SH-SY5Y (cell line): ENCODE results near the gene OR9A2.

ENCODE experiments used
- GATA2 ChIP-seq: IDR thresholded peaks from 2 replicates; pipeline ENCODE4 v1.6.1; 2011; ENCODE audit warnings: mild to moderate bottlenecking, low read depth, low read length
- GATA3 ChIP-seq: IDR thresholded peaks from 2 replicates; pipeline ENCODE4 v1.6.1; 2011; ENCODE audit warnings: low read depth, mild to moderate bottlenecking, low read length, moderate library complexity

DNA sequence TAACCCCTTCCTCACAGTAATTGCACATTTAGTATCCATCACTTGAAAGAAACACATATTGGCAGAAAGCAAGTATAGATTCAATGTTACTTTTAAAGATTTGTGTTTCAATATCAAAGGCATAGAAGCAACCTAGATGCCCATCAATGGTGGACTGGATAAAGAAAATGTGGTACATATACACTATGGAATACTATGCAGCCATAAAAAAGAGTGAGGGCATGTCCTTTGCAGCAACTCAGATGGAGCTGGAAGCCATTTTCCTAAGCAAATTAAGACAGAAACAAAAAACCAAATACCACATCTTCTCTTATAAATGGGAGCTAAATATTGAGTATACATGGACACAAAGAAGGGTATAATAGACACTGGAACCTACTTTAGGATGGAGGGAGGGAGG, 28.8 kb upstream of the OR9A2 start:
- TF ChIP-seq GATA2 (no peak), GATA3 (no peak)
